Measurements from ENCODE around the gene GRPEL2. TPM values are rescaled to one million over a fixed set of nuclear protein-coding genes. Genes with fewer than 3 reads are reported as not detected.

GRPEL2 gene
- total and polyA plus RNA-seq, 3 donors from 2014 or later: 11.6 to 14.3 (median 13.3) TPM

- Histone ChIP-seq H3K27ac (no peak overlapping the region), H3K36me3 (ENCODE audit: low read depth, missing control alignments) (no peaks in the 10 kb centered on the region), H3K4me3 (no peak overlapping the region), H3K27me3 (no peaks in the 10 kb centered on the region), H3K9me3 (no peaks in the 10 kb centered on the region), H3K4me1 (peaks cover 6% of the 10 kb centered on the region)
- intact Hi-C loops (cut with DNase I; ENCODE audit: low total_unique reads): no loop called here
- TF ChIP-seq CTCF (IDR thresholded peaks at IDR 0.05) (no peak), POLR2A (IDR thresholded peaks at IDR 0.05) (no peak)
- no peak for DNase-seq
- 88 to 90% methylated on average over 5 of the region's 5 CpGs for WGBS, 2 donors
Observed at GRCh38 chr5:149302641-149303040, 42.7 kb upstream of the GRPEL2 start.

- H3K4me3 ChIP-seq: no peak overlapping the region
- intact Hi-C loops (cut with DNase I; ENCODE audit: low total_unique reads): no loop called here
Observed at GRCh38 chr5:149303210-149303609, 42.1 kb upstream of the GRPEL2 start.

GRCh38 chr5:149304195-149305078 lies 40.9 kb upstream of the GRPEL2 start:
- intact Hi-C loops (cut with DNase I; ENCODE audit: low total_unique reads): no loop called here
- Histone ChIP-seq H3K27ac (no peak overlapping the region), H3K9me3 (no peaks in the 10 kb centered on the region), H3K36me3 (ENCODE audit: low read depth, missing control alignments) (no peaks in the 10 kb centered on the region), H3K4me3 (no peak overlapping the region), H3K4me1 (no peaks in the 10 kb centered on the region), H3K27me3 (no peaks in the 10 kb centered on the region)
- no peak for DNase-seq
- TF ChIP-seq POLR2A (IDR thresholded peaks at IDR 0.05) (no peak), CTCF (IDR thresholded peaks at IDR 0.05) (no peak)
- WGBS, 2 donors: 59 to 78% methylated on average over 11 of the region's 11 CpGs

More at GRCh38 chr5:149303210-149303609, 42.1 kb upstream of the GRPEL2 start:
- WGBS, 2 donors: 82 to 85% methylated on average over 4 of the region's 4 CpGs
- no peak for DNase-seq
- Histone ChIP-seq H3K36me3 (ENCODE audit: low read depth, missing control alignments) (no peaks in the 10 kb centered on the region), H3K27me3 (no peaks in the 10 kb centered on the region), H3K27ac (no peak overlapping the region), H3K4me1 (peaks cover 6% of the 10 kb centered on the region), H3K9me3 (no peaks in the 10 kb centered on the region)
- TF ChIP-seq CTCF (IDR thresholded peaks at IDR 0.05) (no peak), POLR2A (IDR thresholded peaks at IDR 0.05) (no peak)

GRCh38 chr5:149309354-149309753 lies 35.9 kb upstream of the GRPEL2 start:
- intact Hi-C loops (cut with DNase I; ENCODE audit: low total_unique reads): no loop called here
- no peaks in the 10 kb centered on the region for H3K4me1 ChIP-seq
- no peak for DNase-seq
- WGBS, 2 donors: 85 to 86% methylated on average over 6 of the region's 6 CpGs
- no peak overlapping the region for H3K27ac ChIP-seq
- H3K4me3 ChIP-seq: no peak overlapping the region
- no peaks in the 10 kb centered on the region for H3K9me3 ChIP-seq
- TF ChIP-seq POLR2A (IDR thresholded peaks at IDR 0.05): no peak
- no peak for TF ChIP-seq CTCF (IDR thresholded peaks at IDR 0.05)
- no peaks in the 10 kb centered on the region for H3K36me3 ChIP-seq (ENCODE audit: low read depth, missing control alignments)
- H3K27me3 ChIP-seq: no peaks in the 10 kb centered on the region

- Histone ChIP-seq H3K27ac (no peak overlapping the region), H3K4me1 (no peaks in the 10 kb centered on the region), H3K9me3 (no peaks in the 10 kb centered on the region), H3K27me3 (no peaks in the 10 kb centered on the region), H3K4me3 (no peak overlapping the region), H3K36me3 (ENCODE audit: low read depth, missing control alignments) (no peaks in the 10 kb centered on the region)
- 91 to 92% methylated on average over 4 of the region's 4 CpGs for WGBS, 2 donors
- no peak for TF ChIP-seq POLR2A (IDR thresholded peaks at IDR 0.05)
- TF ChIP-seq CTCF (IDR thresholded peaks at IDR 0.05): no peak
- no peak for DNase-seq
- intact Hi-C loops (cut with DNase I; ENCODE audit: low total_unique reads): no loop called here
Observed at GRCh38 chr5:149310488-149310887, 34.8 kb upstream of the GRPEL2 start.
